GM19193 (cell line): Measurements from ENCODE around the gene GSN.

Experiments
- POLR2A ChIP-seq: IDR thresholded peaks from 4 replicates; pipeline ENCODE4 v1.6.1; 2011; ENCODE audit not compliant: insufficient read depth, insufficient read length; ENCODE audit errors: extremely low read depth

GSN gene

GRCh38 chr9:121313458-121314152 lies 45.6 kb downstream of the GSN start:
- no peak for TF ChIP-seq POLR2A

- TF ChIP-seq POLR2A = no peak
Observed at GRCh38 chr9:121316378-121316777, 48.4 kb downstream of the GSN start.

GRCh38 chr9:121316852-121317373 lies 49.0 kb downstream of the GSN start:
- TF ChIP-seq POLR2A = no peak

GRCh38 chr9:121317737-121318630 lies 50.0 kb downstream of the GSN start:
- TF ChIP-seq POLR2A = no peak

GRCh38 chr9:121318631-121319382 lies 50.8 kb downstream of the GSN start:
- no peak for TF ChIP-seq POLR2A

- no peak for TF ChIP-seq POLR2A
Observed at GRCh38 chr9:121319383-121319780, 51.4 kb downstream of the GSN start.

GRCh38 chr9:121321016-121321503 lies 53.1 kb downstream of the GSN start:
- TF ChIP-seq POLR2A = no peak

GRCh38 chr9:121322037-121322736 lies 54.2 kb downstream of the GSN start:
- no peak for TF ChIP-seq POLR2A

- no peak for TF ChIP-seq POLR2A
Observed at GRCh38 chr9:121322737-121323448, 54.9 kb downstream of the GSN start.

GRCh38 chr9:121323449-121324151 lies 55.6 kb downstream of the GSN start:
- no peak for TF ChIP-seq POLR2A

GRCh38 chr9:121324316-121324715 lies 56.4 kb downstream of the GSN start:
- no peak for TF ChIP-seq POLR2A

GRCh38 chr9:121324755-121325154 lies 56.8 kb downstream of the GSN start:
- TF ChIP-seq POLR2A = no peak

GRCh38 chr9:121325387-121325786 lies 57.4 kb downstream of the GSN start:
- TF ChIP-seq POLR2A = no peak
